Activated CD4-positive, alpha-beta memory T cell treated with anti-CD3 and anti-CD28 coated beads for 36 hours (primary cell): ENCODE data around the gene KDM2A. TPM values are rescaled to one million over a fixed set of nuclear protein-coding genes. Genes with fewer than 3 reads are reported as not detected.

ENCODE experiments used
- CTCF ChIA-PET: fragments of 350-600 bp; sonication (Branson Sonifier 250); formaldehyde crosslinking; loops from one replicate; lab custom pipeline; 2021; ENCODE audit warnings: antibody characterized with exemption, inconsistent platforms; lab: Charles Lee
- POLR2A ChIA-PET: fragments of 350-600 bp; sonication (Branson Sonifier 250); formaldehyde crosslinking; loops from one replicate; lab custom pipeline; 2021; ENCODE audit warnings: antibody characterized with exemption; lab: Charles Lee
- DNase-seq: peaks from one replicate; pipeline ENCODE4 v3.0.0-alpha.2; 2020
- H3K27ac Mint-ChIP-seq: one replicate; pipeline ENCODE4 v1.8.0; 2021; ENCODE audit warnings: mixed read lengths
- H3K27me3 Mint-ChIP-seq: one replicate; pipeline ENCODE4 v1.8.0; 2021; ENCODE audit warnings: mixed read lengths
- H3K36me3 Mint-ChIP-seq: one replicate; pipeline ENCODE4 v1.8.0; 2021; ENCODE audit warnings: mixed read lengths
- H3K4me1 Mint-ChIP-seq: one replicate; pipeline ENCODE4 v1.8.0; 2021; ENCODE audit warnings: low read depth, mixed read lengths
- H3K4me3 Mint-ChIP-seq: one replicate; pipeline ENCODE4 v1.8.0; 2021; ENCODE audit warnings: mild to moderate bottlenecking, mixed read lengths
- H3K9me3 Mint-ChIP-seq: one replicate; pipeline ENCODE4 v1.8.0; 2021; ENCODE audit warnings: mixed read lengths
- intact Hi-C: fragments of 100-400 bp; cut with micrococcal nuclease; formaldehyde crosslinking; loops from one replicate; pipeline ENCODE4 v1.15.1; 2023
- total RNA-seq, 2 experiments: library from RNA; stranded (reverse); gene quantifications; one replicate each; pipeline ENCODE4 v1.2.3, GENCODE V29; 2021

The KDM2A gene
- total RNA-seq, 2 experiments from 2014 or later: 65.1 to 69.6 TPM

GRCh38 chr11:67301313-67301921 is 182.4 kb downstream of the KDM2A start:
- Mint-ChIP-seq H3K27me3 (no peaks in the 10 kb centered on the region), H3K4me1 (peaks cover 14% of the 10 kb centered on the region), H3K4me3 (no peak overlapping the region), H3K9me3 (peaks cover 5% of the 10 kb centered on the region), H3K36me3 (peaks cover 30% of the 10 kb centered on the region), H3K27ac (no peak overlapping the region)
- ChIA-PET CTCF (interaction anchor here (1.3 kb wide), 1 partner anchor 16 kb away, joined by 4 read pairs; no protein-coding TSS in a partner anchor), POLR2A (interaction anchor here (0.9 to 2.2 kb wide), 3 partner anchors 13 to 23 kb away, joined by 3 to 13 read pairs (median 8); partner anchors contain the start of gene ANKRD13D)
- intact Hi-C loops: no loop called here
- DNase-seq: no peak

GRCh38 chr11:67301951-67302516 is 183.0 kb downstream of the KDM2A start:
- H3K4me3 Mint-ChIP-seq: peak overlapping the region; percentile 39
- intact Hi-C loops: no loop called here
- DNase-seq: peak; percentile 9
- H3K27me3 Mint-ChIP-seq: no peaks in the 10 kb centered on the region
- no peak overlapping the region for H3K27ac Mint-ChIP-seq
- ChIA-PET CTCF (interaction anchor here (1.3 to 3.1 kb wide), 2 partner anchors 30 to 39 kb away, joined by 3 to 15 read pairs; no protein-coding TSS in a partner anchor), POLR2A (interaction anchor here (1.0 to 2.2 kb wide), 5 partner anchors 8 to 48 kb away, joined by 3 to 13 read pairs (median 6); partner anchors contain the start of gene ANKRD13D)
- peaks cover under 1% of the 10 kb centered on the region for H3K9me3 Mint-ChIP-seq
- H3K36me3 Mint-ChIP-seq: peaks cover 24% of the 10 kb centered on the region
- peaks cover 14% of the 10 kb centered on the region for H3K4me1 Mint-ChIP-seq

DNA sequence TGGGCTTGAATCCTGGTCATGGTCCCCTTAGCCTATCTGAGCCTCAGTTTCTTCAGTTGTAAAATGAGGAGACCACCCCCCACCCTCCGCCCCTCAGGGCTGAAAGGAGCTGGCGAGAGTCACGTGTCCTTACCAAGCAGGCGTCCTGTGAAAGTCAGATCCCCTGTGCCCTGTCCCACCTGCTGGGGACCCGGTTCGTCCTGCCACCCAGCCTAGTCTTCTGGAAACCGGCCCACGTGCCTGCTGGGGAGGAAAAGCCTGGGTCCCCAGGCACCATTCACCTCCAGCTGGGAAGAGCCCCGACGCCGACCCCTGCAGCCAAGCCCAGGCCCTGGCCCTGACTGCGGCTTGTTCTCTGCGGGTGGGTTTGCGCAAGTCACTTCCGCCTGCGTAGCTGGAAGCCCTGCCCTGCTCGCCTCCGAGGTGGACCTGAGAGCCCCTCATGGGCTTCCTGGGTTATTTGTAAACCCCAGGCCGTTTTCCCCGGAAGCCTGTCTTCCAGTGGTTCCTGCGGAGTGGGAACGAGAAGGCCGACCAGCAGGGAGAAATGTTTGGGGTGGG is 183.6 kb downstream of the KDM2A start:
- H3K27me3 Mint-ChIP-seq: no peaks in the 10 kb centered on the region
- H3K4me3 Mint-ChIP-seq: peak overlapping the region; percentile 39
- DNase-seq: no peak
- CTCF ChIA-PET: interaction anchor here (1.0 to 3.1 kb wide), 5 partner anchors 14 to 40 kb away, joined by 3 to 15 read pairs (median 4); partner anchors contain the start of gene ANKRD13D
- no peaks in the 10 kb centered on the region for H3K9me3 Mint-ChIP-seq
- intact Hi-C loops: no loop called here
- H3K36me3 Mint-ChIP-seq: peaks cover 22% of the 10 kb centered on the region
- peaks cover 14% of the 10 kb centered on the region for H3K4me1 Mint-ChIP-seq
- POLR2A ChIA-PET: interaction anchor here (0.5 to 2.2 kb wide), 8 partner anchors 9 to 169 kb away, joined by 3 to 13 read pairs (median 6); partner anchors contain the start of gene ANKRD13D
- no peak overlapping the region for H3K27ac Mint-ChIP-seq

GRCh38 chr11:67303132-67303834 is 184.2 kb downstream of the KDM2A start, which contains the start of gene SSH3:
Gene SSH3, plus strand, starts transcription at chr11:67303530. Its CDS starts 96 bp downstream, at chr11:67303626.
- Mint-ChIP-seq H3K9me3 (no peaks in the 10 kb centered on the region), H3K27ac (no peak within 1 kb of the TSS), H3K27me3 (no peaks in the 10 kb centered on the region), H3K4me3 (peak within 1 kb of the TSS; percentile 70), H3K4me1 (peaks cover 13% of the 10 kb centered on the region), H3K36me3 (peaks cover 17% of the 10 kb centered on the region)
- intact Hi-C loops: no loop called here
- ChIA-PET POLR2A (interaction anchor here (0.5 to 2.2 kb wide), 8 partner anchors 10 to 169 kb away, joined by 3 to 13 read pairs (median 6); partner anchors contain the start of gene ANKRD13D), CTCF (interaction anchor here (1.0 to 3.1 kb wide), 6 partner anchors 14 to 79 kb away, joined by 3 to 15 read pairs (median 4); partner anchors contain the start of gene ANKRD13D)
- DNase-seq: peak; percentile 62

DNA sequence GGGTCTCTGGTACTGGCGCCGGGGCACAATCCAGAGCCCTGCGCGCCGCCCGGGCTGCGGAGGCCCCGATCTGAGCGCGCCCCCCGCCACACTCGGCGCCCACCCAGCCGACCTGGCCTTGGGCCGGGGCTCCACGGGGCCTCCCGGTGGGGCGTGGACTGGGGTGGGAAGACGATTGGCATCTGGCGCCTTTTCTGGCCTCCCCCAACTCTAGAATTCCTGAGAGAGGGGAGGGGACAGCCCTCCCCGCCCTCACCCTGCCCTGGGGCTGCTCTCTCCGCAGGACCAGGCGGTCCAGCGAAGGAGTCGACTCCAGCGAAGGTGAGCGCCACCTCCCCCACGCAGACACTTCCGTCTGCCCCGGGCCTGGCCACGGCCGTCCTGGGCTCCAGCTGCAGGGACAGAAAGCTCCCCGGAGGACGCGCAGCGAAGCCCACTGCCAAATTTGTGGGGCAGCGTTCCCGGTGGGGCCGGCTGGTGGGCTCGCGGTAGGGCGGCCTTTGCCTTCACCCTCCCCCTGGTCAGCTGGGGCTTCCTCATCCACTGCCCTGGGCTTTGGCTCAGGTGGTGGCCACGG is 184.9 kb downstream of the KDM2A start:
- Mint-ChIP-seq H3K9me3 (no peaks in the 10 kb centered on the region), H3K36me3 (peaks cover 12% of the 10 kb centered on the region)

GRCh38 chr11:67304511-67305113 is 185.5 kb downstream of the KDM2A start:
- no peaks in the 10 kb centered on the region for H3K9me3 Mint-ChIP-seq
- no peaks in the 10 kb centered on the region for H3K27me3 Mint-ChIP-seq
- peak; percentile 8 for DNase-seq
- peaks cover 8% of the 10 kb centered on the region for H3K4me1 Mint-ChIP-seq
- H3K4me3 Mint-ChIP-seq: peak overlapping the region; percentile 70
- POLR2A ChIA-PET: interaction anchor here (0.7 to 1.9 kb wide), 2 partner anchors 15 to 22 kb away, joined by 3 to 6 read pairs; partner anchors contain the start of gene ANKRD13D
- CTCF ChIA-PET: interaction anchor here (0.6 to 3.1 kb wide), 5 partner anchors 11 to 78 kb away, joined by 3 to 15 read pairs (median 5); no protein-coding TSS in a partner anchor
- peak overlapping the region; percentile 23 for H3K27ac Mint-ChIP-seq
- H3K36me3 Mint-ChIP-seq: peaks cover 12% of the 10 kb centered on the region
- intact Hi-C loops: no loop called here

More for the DNA sequence above, 184.9 kb downstream of the KDM2A start:
- Mint-ChIP-seq H3K4me1 (peaks cover 8% of the 10 kb centered on the region), H3K27me3 (no peaks in the 10 kb centered on the region), H3K27ac (no peak overlapping the region), H3K4me3 (peak overlapping the region; percentile 70)
- CTCF ChIA-PET: interaction anchor here (1.1 to 3.1 kb wide), 5 partner anchors 12 to 78 kb away, joined by 3 to 15 read pairs (median 5); no protein-coding TSS in a partner anchor
- intact Hi-C loops: no loop called here
- POLR2A ChIA-PET: interaction anchor here (1.6 to 2.2 kb wide), 3 partner anchors 14 to 35 kb away, joined by 5 to 8 read pairs (median 6); partner anchors contain the start of gene ANKRD13D
- DNase-seq: peak; percentile 53

GRCh38 chr11:67306769-67307544 is 187.9 kb downstream of the KDM2A start:
- no peak for DNase-seq
- intact Hi-C loops: no loop called here
- H3K4me3 Mint-ChIP-seq: no peak overlapping the region
- POLR2A ChIA-PET: no interaction called here
- no peak overlapping the region for H3K27ac Mint-ChIP-seq
- no peaks in the 10 kb centered on the region for H3K9me3 Mint-ChIP-seq
- CTCF ChIA-PET: interaction anchor here (1.5 to 2.6 kb wide), 2 partner anchors 10 to 44 kb away, joined by 4 to 10 read pairs; no protein-coding TSS in a partner anchor
- H3K4me1 Mint-ChIP-seq: peaks cover 15% of the 10 kb centered on the region
- H3K36me3 Mint-ChIP-seq: peaks cover 6% of the 10 kb centered on the region
- H3K27me3 Mint-ChIP-seq: no peaks in the 10 kb centered on the region

DNA sequence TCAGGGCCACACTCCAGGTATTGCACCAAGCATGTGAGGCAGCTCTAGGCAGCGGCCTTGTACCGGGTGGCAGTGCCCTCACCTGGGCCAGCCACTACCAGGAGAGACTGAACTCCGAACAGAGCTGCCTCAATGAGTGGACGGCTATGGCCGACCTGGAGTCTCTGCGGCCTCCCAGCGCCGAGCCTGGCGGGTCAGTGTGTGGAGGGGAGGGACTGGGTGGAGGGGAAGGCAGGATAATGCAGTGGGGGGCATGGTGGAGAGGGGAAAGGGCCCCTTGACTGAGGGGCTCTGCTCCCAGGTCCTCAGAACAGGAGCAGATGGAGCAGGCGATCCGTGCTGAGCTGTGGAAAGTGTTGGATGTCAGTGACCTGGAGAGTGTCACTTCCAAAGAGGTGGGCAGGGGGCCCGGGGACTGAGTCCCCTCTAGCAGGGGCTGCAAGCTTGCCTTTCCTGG is 188.5 kb downstream of the KDM2A start:
- H3K27me3 Mint-ChIP-seq: no peaks in the 10 kb centered on the region
- intact Hi-C loops: no loop called here
- H3K36me3 Mint-ChIP-seq: peaks cover 2% of the 10 kb centered on the region
- H3K9me3 Mint-ChIP-seq: no peaks in the 10 kb centered on the region
- H3K27ac Mint-ChIP-seq: no peak overlapping the region
- no peak for DNase-seq
- H3K4me1 Mint-ChIP-seq: peaks cover 21% of the 10 kb centered on the region
- ChIA-PET POLR2A (no interaction called here), CTCF (interaction anchor here (1.5 to 2.6 kb wide), 2 partner anchors 10 to 44 kb away, joined by 4 to 10 read pairs; no protein-coding TSS in a partner anchor)
- no peak overlapping the region for H3K4me3 Mint-ChIP-seq
